ENCODE measurements around the gene STX1A. TPM values are rescaled to one million over a fixed set of nuclear protein-coding genes. Genes with fewer than 3 reads are reported as not detected.

The STX1A gene
- total and polyA plus RNA-seq, 2 of the 13 experiments (the other 11 are each of a cell fraction or from before 2014, with no cell fraction given) = 6.1 to 12.2 TPM

- TF ChIP-seq PATZ1 (CRISPR knock-in tag; IDR thresholded peaks at IDR 0.05) (no peak), ZNF343 (CRISPR knock-in tag; IDR thresholded peaks at IDR 0.05) (no peak), CCAR2 (optimal IDR thresholded peaks at IDR 0.05; ENCODE audit: low read depth, low read length) (no peak), TAF15 (IDR thresholded peaks at IDR 0.05; ENCODE audit: low read depth, low read length, poor library complexity, severe bottlenecking) (no peak), ZNF749 (CRISPR knock-in tag; IDR thresholded peaks at IDR 0.05; ENCODE audit: borderline replicate concordance) (no peak), TIGD3 (CRISPR knock-in tag; IDR thresholded peaks at IDR 0.05; ENCODE audit: borderline replicate concordance) (no peak), ZBTB49 (CRISPR knock-in tag; IDR thresholded peaks at IDR 0.05; ENCODE audit: borderline replicate concordance) (no peak), ZNF143 (CRISPR knock-in tag; IDR thresholded peaks at IDR 0.05) (no peak; the same call in 1 of the 2 replicates), HIVEP1 (CRISPR knock-in tag; IDR thresholded peaks at IDR 0.05) (no peak; the same call in 1 of the 2 replicates), SRSF9 (IDR thresholded peaks at IDR 0.05; ENCODE audit: borderline replicate concordance, insufficient read depth, low read depth, low read length, poor library complexity, severe bottlenecking) (no peak), CEBPG (CRISPR knock-in tag; IDR thresholded peaks at IDR 0.05) (no peak), ZNF720 (CRISPR knock-in tag; IDR thresholded peaks at IDR 0.05) (no peak), NBN (conservative IDR thresholded peaks at IDR 0.05) (no peak), GABPB1 (CRISPR knock-in tag; IDR thresholded peaks at IDR 0.05) (peak; percentile 66; the same call in 1 of the 2 replicates), FOXC1 (CRISPR knock-in tag; IDR thresholded peaks at IDR 0.05; ENCODE audit: borderline replicate concordance) (no peak; the same call in 1 of the 2 replicates), ZSCAN9 (CRISPR knock-in tag; IDR thresholded peaks at IDR 0.05; ENCODE audit: borderline replicate concordance) (no peak), SMC3 (IDR thresholded peaks at IDR 0.05; ENCODE audit: low read length) (no peak), NR2F2 (IDR thresholded peaks at IDR 0.05; ENCODE audit: borderline replicate concordance, low read depth) (no peak), MNT (IDR thresholded peaks at IDR 0.05) (peak; percentile 72), RAD51 (IDR thresholded peaks at IDR 0.05; ENCODE audit: borderline replicate concordance) (no peak), PREB (CRISPR knock-in tag; IDR thresholded peaks at IDR 0.05) (no peak), GATAD2A (CRISPR knock-in tag; IDR thresholded peaks at IDR 0.05) (0 out of 2 replicates have a peak, but pooled peaks have one; percentile 41), WIZ (CRISPR knock-in tag; IDR thresholded peaks at IDR 0.05) (no peak)
These were observed 36.2 kb downstream of the STX1A start, which contains the start of the genes BUD23 and DNAJC30 (continued) for GRCh38 chr7:73683056-73683787.
